Trophoblast cell (in vitro differentiated cells and primary cell): Measurements from ENCODE around the gene IMPDH2.

ENCODE experiments used
- DNase-seq, 2 donors: peaks; one replicate each; pipeline ENCODE4 v3.0.0-alpha.2; 2016
- H2AFZ ChIP-seq: 2 replicates; pipeline ENCODE4 v1.6.1; 2013; ENCODE audit warnings: low read length, moderate library complexity, mild to moderate bottlenecking; ENCODE audit not compliant: insufficient read depth, poor library complexity
- H2AK5ac ChIP-seq: 2 replicates; pipeline ENCODE4 v1.6.1; 2013; ENCODE audit warnings: mild to moderate bottlenecking, low read length
- H2BK120ac ChIP-seq: 2 replicates; pipeline ENCODE4 v1.6.1; 2013; ENCODE audit warnings: low read length, mild to moderate bottlenecking, moderate library complexity; ENCODE audit not compliant: insufficient read depth, poor library complexity
- H2BK12ac ChIP-seq: 2 replicates; pipeline ENCODE4 v1.6.1; 2013; ENCODE audit warnings: mild to moderate bottlenecking, low read length, moderate library complexity
- H2BK5ac ChIP-seq: 2 replicates; pipeline ENCODE4 v1.6.1; 2013; ENCODE audit warnings: low read length, low read depth, moderate library complexity, mild to moderate bottlenecking; ENCODE audit not compliant: poor library complexity
- H3K14ac ChIP-seq: 2 replicates; pipeline ENCODE4 v1.6.1; 2013; ENCODE audit warnings: mild to moderate bottlenecking, low read length
- H3K18ac ChIP-seq: 2 replicates; pipeline ENCODE4 v1.6.1; 2013; ENCODE audit warnings: mild to moderate bottlenecking, low read length
- H3K23ac ChIP-seq: 2 replicates; pipeline ENCODE4 v1.6.1; 2013; ENCODE audit warnings: low read length
- H3K27ac ChIP-seq: 2 replicates; pipeline ENCODE4 v1.5.1; 2013; ENCODE audit warnings: low read depth, mild to moderate bottlenecking, inconsistent platforms, low read length, moderate library complexity
- H3K27me3 ChIP-seq: 2 replicates; pipeline ENCODE4 v1.6.1; 2013; ENCODE audit warnings: inconsistent platforms, mild to moderate bottlenecking, low read length, moderate library complexity; ENCODE audit not compliant: insufficient read depth
- H3K36me3 ChIP-seq, 2 experiments: 1 replicate in 1 of 2; 2 replicates in 1 of 2; pipeline ENCODE4 v1.6.1; 2013; ENCODE audit warnings: low read length in 2 of 2, mild to moderate bottlenecking in 2 of 2, moderate library complexity in 1 of 2; ENCODE audit not compliant: insufficient read depth in 2 of 2, control insufficient read depth in 1 of 2
- H3K4ac ChIP-seq: 2 replicates; pipeline ENCODE4 v1.6.1; 2013; ENCODE audit warnings: low read depth, mild to moderate bottlenecking, low read length, moderate library complexity
- H3K4me1 ChIP-seq, 2 experiments: 1 replicate in 1 of 2; 2 replicates in 1 of 2; pipeline ENCODE4 v1.6.1; 2013; ENCODE audit warnings: low read length in 2 of 2, mild to moderate bottlenecking in 2 of 2, moderate library complexity in 1 of 2; ENCODE audit not compliant: insufficient read depth in 2 of 2, control insufficient read depth in 1 of 2
- H3K4me2 ChIP-seq: 2 replicates; pipeline ENCODE4 v1.6.1; 2013; ENCODE audit warnings: inconsistent platforms, mild to moderate bottlenecking, low read length, moderate library complexity
- H3K4me3 ChIP-seq: 2 replicates; pipeline ENCODE4 v1.5.1; 2013; ENCODE audit warnings: mild to moderate bottlenecking, low read depth, low read length, inconsistent platforms
- H3K79me1 ChIP-seq: one replicate; pipeline ENCODE4 v1.6.1; 2013; ENCODE audit warnings: low read length
- H3K79me2 ChIP-seq: 2 replicates; pipeline ENCODE4 v1.6.1; 2013; ENCODE audit warnings: low read length, mild to moderate bottlenecking; ENCODE audit not compliant: control insufficient read depth, insufficient read depth, poor library complexity
- H3K9ac ChIP-seq: 2 replicates; pipeline ENCODE4 v1.6.1; 2013; ENCODE audit warnings: mild to moderate bottlenecking, low read length
- H3K9me3 ChIP-seq: 2 replicates; pipeline ENCODE4 v1.6.1; 2013; ENCODE audit warnings: low read depth, mild to moderate bottlenecking, control low read depth, inconsistent platforms, low read length; ENCODE audit not compliant: insufficient read depth
- H4K12ac ChIP-seq: 2 replicates; pipeline ENCODE4 v1.6.1; 2013; ENCODE audit warnings: low read depth, mild to moderate bottlenecking, low read length, moderate library complexity
- H4K8ac ChIP-seq: 2 replicates; pipeline ENCODE4 v1.6.1; 2013; ENCODE audit warnings: low read depth, mild to moderate bottlenecking, low read length, moderate library complexity
- H4K91ac ChIP-seq: one replicate; pipeline ENCODE4 v1.6.1; 2013; ENCODE audit warnings: low read depth, mild to moderate bottlenecking, low read length, moderate library complexity
- WGBS: extraction: QIAGEN DNeasy Blood & Tissue Kit; methylation state at CpG from one replicate; pipeline ENCODE4 v1.1.7; 2013; ENCODE audit warnings: missing lambda C conversion rate; ENCODE audit not compliant: insufficient read length, insufficient coverage; ENCODE audit errors: extremely low coverage; 5-methylcytosine and 5-hydroxymethylcytosine counted together

IMPDH2 gene

GRCh38 chr3:49007068-49007770 is 22.0 kb downstream of the IMPDH2 start, which contains the start of gene WDR6:
WDR6 (plus strand) TSS chr3:49007391; CDS start chr3:49007432, 41 bp downstream.
- H3K79me1 ChIP-seq: peaks cover 10% of the 10 kb centered on the region
- H4K8ac ChIP-seq: peak within 1 kb of the TSS; percentile 95
- peak within 1 kb of the TSS; percentile 98 for H4K91ac ChIP-seq
- H3K9ac ChIP-seq: peak within 1 kb of the TSS; percentile 96
- H3K4me3 ChIP-seq: peak within 1 kb of the TSS; percentile 90
- H2AFZ ChIP-seq: peak within 1 kb of the TSS; percentile 80
- peak; percentile 98 to 99 for DNase-seq
- peak within 1 kb of the TSS; percentile 80 for H2BK5ac ChIP-seq
- H3K4me1 ChIP-seq: peaks cover 13% of the 10 kb centered on the region in 2 experiments
- H3K27ac ChIP-seq: peak within 1 kb of the TSS; percentile 80
- no peak within 1 kb of the TSS for H2BK12ac ChIP-seq
- no CpG with 5 or more reads among the region's 65 CpGs for WGBS
- H3K23ac ChIP-seq: no peak within 1 kb of the TSS
- no peaks in the 10 kb centered on the region for H3K27me3 ChIP-seq
- H3K36me3 ChIP-seq: peaks cover 11% of the 10 kb centered on the region in 2 experiments
- peak within 1 kb of the TSS; percentile 93 for H3K14ac ChIP-seq
- H3K9me3 ChIP-seq: no peaks in the 10 kb centered on the region
- H3K79me2 ChIP-seq: peaks cover 14% of the 10 kb centered on the region
- H3K4me2 ChIP-seq: peak within 1 kb of the TSS; percentile 77
- peak within 1 kb of the TSS; percentile 89 for H2AK5ac ChIP-seq
- H2BK120ac ChIP-seq: peak within 1 kb of the TSS; percentile 62
- peak within 1 kb of the TSS; percentile 90 for H4K12ac ChIP-seq
- H3K4ac ChIP-seq: peak within 1 kb of the TSS; percentile 95
- H3K18ac ChIP-seq: peak within 1 kb of the TSS; percentile 99

DNA sequence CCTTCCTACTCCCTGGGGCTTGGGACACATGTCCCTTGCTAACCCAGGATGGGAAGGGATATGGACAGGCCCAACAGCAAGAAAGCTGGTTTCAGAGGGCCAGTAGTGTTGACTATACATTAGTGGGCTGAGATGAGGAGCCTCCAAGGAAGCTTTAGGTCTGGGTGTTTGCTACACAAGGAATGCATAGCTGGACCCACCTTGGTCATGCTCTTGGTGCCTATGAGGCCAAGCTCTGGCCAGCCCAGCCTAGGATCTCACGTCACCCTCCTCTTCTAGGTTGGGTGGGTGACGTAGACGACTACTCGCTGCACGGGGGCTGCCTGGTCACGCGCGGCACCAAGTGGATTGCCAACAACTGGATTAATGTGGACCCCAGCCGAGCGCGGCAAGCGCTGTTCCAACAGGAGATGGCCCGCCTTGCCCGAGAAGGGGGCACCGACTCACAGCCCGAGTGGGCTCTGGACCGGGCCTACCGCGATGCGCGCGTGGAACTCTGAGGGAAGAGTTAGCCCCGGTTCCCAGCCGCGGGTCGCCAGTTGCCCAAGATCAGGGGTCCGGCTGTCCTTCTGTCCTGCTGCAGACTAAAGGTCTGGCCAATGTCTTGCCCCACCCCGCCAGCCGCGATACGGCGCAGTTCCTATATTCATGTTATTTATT is 22.7 kb downstream of the IMPDH2 start:
- Histone ChIP-seq H3K27ac (no peak overlapping the region), H4K8ac (peak overlapping the region; percentile 93), H3K9me3 (no peaks in the 10 kb centered on the region)

DNA sequence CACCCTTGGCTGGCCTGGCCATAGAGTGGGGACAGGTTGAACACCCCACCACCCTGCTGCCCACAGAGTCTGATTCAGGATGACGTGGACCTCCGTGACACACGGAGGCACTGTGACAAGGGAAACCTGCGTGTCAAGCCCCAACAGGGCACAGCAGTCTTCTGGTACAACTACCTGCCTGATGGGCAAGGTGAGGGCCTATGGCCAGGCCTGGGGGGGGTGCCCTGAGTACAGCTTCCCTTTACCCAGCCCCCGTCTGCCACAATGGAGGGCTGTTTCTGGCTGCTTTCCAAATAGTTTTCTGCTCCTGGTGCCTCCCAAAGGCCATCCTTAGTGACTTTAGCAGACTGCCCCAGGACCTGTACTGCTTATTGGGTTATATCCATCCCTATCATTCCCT is 23.2 kb downstream of the IMPDH2 start:
- no peaks in the 10 kb centered on the region for H3K27me3 ChIP-seq
- DNase-seq: no peak
- no peak overlapping the region for H3K18ac ChIP-seq
- H3K36me3 ChIP-seq: peaks cover 0 to 2% of the 10 kb centered on the region in 2 experiments
- H2AK5ac ChIP-seq: peak overlapping the region; percentile 89
- peaks cover 10% of the 10 kb centered on the region for H3K79me1 ChIP-seq
- H2BK12ac ChIP-seq: no peak overlapping the region
- H4K12ac ChIP-seq: peak overlapping the region; percentile 90
- no peak overlapping the region for H2AFZ ChIP-seq
- H2BK120ac ChIP-seq: no peak overlapping the region
- H3K79me2 ChIP-seq: peaks cover 14% of the 10 kb centered on the region
- H4K91ac ChIP-seq: peak overlapping the region; percentile 89
- no peak overlapping the region for H3K4me2 ChIP-seq
- no peak overlapping the region for H2BK5ac ChIP-seq
- H3K27ac ChIP-seq: no peak overlapping the region
- H3K4me1 ChIP-seq: peaks cover 13% of the 10 kb centered on the region in 2 experiments
- H3K9me3 ChIP-seq: no peaks in the 10 kb centered on the region
- no peak overlapping the region for H3K9ac ChIP-seq
- no peak overlapping the region for H3K23ac ChIP-seq
- peak overlapping the region; percentile 93 for H4K8ac ChIP-seq
- no peak overlapping the region for H3K4me3 ChIP-seq
- no peak overlapping the region for H3K14ac ChIP-seq
- no CpG with 5 or more reads among the region's 5 CpGs for WGBS
- H3K4ac ChIP-seq: no peak overlapping the region

More for the DNA sequence above, 22.7 kb downstream of the IMPDH2 start:
- Histone ChIP-seq H3K79me1 (peaks cover 10% of the 10 kb centered on the region), H3K4ac (peak overlapping the region; percentile 70), H3K27me3 (no peaks in the 10 kb centered on the region), H2BK120ac (peak overlapping the region; percentile 53), H3K9ac (peak overlapping the region; percentile 88), H3K4me2 (peak overlapping the region; percentile 77), H4K91ac (peak overlapping the region; percentile 89), H3K4me1 (peaks cover 13% of the 10 kb centered on the region in 2 experiments), H3K79me2 (peaks cover 14% of the 10 kb centered on the region), H2BK12ac (no peak overlapping the region), H3K14ac (peak overlapping the region; percentile 68), H2BK5ac (peak overlapping the region; percentile 47), H4K12ac (peak overlapping the region; percentile 90), H3K18ac (peak overlapping the region; percentile 63), H3K23ac (no peak overlapping the region), H3K36me3 (peaks cover 4 to 5% of the 10 kb centered on the region in 2 experiments), H2AK5ac (peak overlapping the region; percentile 89), H2AFZ (peak overlapping the region; percentile 77), H3K4me3 (peak overlapping the region; percentile 90)
- peak in 1 of 2 donors; percentile 14 for DNase-seq
- no CpG with 5 or more reads among the region's 32 CpGs for WGBS

GRCh38 chr3:49005303-49005680 is 23.9 kb downstream of the IMPDH2 start:
- Histone ChIP-seq H2AK5ac (no peak overlapping the region), H3K36me3 (peaks cover 0 to 2% of the 10 kb centered on the region in 2 experiments), H3K4me1 (peaks cover 13% of the 10 kb centered on the region in 2 experiments), H3K4me2 (no peak overlapping the region), H2BK120ac (no peak overlapping the region), H3K4me3 (no peak overlapping the region), H2BK12ac (no peak overlapping the region), H3K27me3 (no peaks in the 10 kb centered on the region), H4K8ac (no peak overlapping the region), H2BK5ac (no peak overlapping the region), H3K9me3 (no peaks in the 10 kb centered on the region), H3K23ac (no peak overlapping the region), H3K27ac (no peak overlapping the region), H3K79me2 (peaks cover 14% of the 10 kb centered on the region), H4K12ac (no peak overlapping the region), H2AFZ (no peak overlapping the region), H3K9ac (no peak overlapping the region), H3K79me1 (peaks cover 10% of the 10 kb centered on the region), H3K4ac (no peak overlapping the region), H3K18ac (no peak overlapping the region), H3K14ac (no peak overlapping the region), H4K91ac (no peak overlapping the region)
- WGBS: no CpG with 5 or more reads among the region's 3 CpGs
- DNase-seq: no peak
